SK-N-SH treated with all-trans-retinoic acid at 6 μM for 48 hours (cell line): ENCODE measurements around the gene DNLZ.

Experiments
- ATAC-seq: fragments of 200-7000 bp; cut with Tn5 transposase; 3 replicates; pipeline ENCODE4 v1.9.1; 2020; ENCODE audit warnings: mild to moderate bottlenecking, moderate library complexity
- ARNTL ChIP-seq: fragments of 450-650 bp; formaldehyde crosslinking; IDR thresholded peaks from 2 replicates; pipeline ENCODE4 v1.5.0; 2020; ENCODE audit warnings: low read depth, mild to moderate bottlenecking, moderate library complexity, borderline replicate concordance
- BACH2 ChIP-seq: fragments of 250-450 bp; sonication (Bioruptor Pico); IDR thresholded peaks from 2 replicates; pipeline ENCODE4 v1.9.0; 2021; ENCODE audit warnings: mild to moderate bottlenecking, borderline replicate concordance
- CSDC2 ChIP-seq: fragments of 250-450 bp; sonication (Bioruptor Pico); IDR thresholded peaks from 2 replicates; pipeline ENCODE4 v1.5.0; 2020; ENCODE audit warnings: mild to moderate bottlenecking, moderate library complexity
- GLIS3 ChIP-seq: fragments of 250-450 bp; sonication (Bioruptor Pico); IDR thresholded peaks from 2 replicates; pipeline ENCODE4 v1.5.0; 2020; ENCODE audit warnings: mild to moderate bottlenecking, moderate library complexity
- OSR1 ChIP-seq: fragments of 250-450 bp; sonication (Bioruptor Pico); IDR thresholded peaks from 2 replicates; pipeline ENCODE4 v1.8.0; 2022; ENCODE audit warnings: moderate library complexity, mild to moderate bottlenecking, inconsistent platforms
- PATZ1 ChIP-seq: fragments of 250-450 bp; sonication (Bioruptor Pico); IDR thresholded peaks from 2 replicates; pipeline ENCODE4 v1.8.0; 2020; ENCODE audit warnings: mild to moderate bottlenecking, moderate library complexity, borderline replicate concordance
- RARB ChIP-seq: fragments of 250-450 bp; sonication (Bioruptor Pico); IDR thresholded peaks from 2 replicates; pipeline ENCODE4 v1.8.0; 2021; ENCODE audit warnings: mild to moderate bottlenecking, moderate library complexity
- SNAI2 ChIP-seq: fragments of 250-450 bp; sonication (Bioruptor Pico); IDR thresholded peaks from 2 replicates; pipeline ENCODE4 v1.5.0; 2020; ENCODE audit warnings: mild to moderate bottlenecking, moderate library complexity
- TCF4 ChIP-seq: fragments of 250-450 bp; sonication (Bioruptor Pico); IDR thresholded peaks from 2 replicates; pipeline ENCODE4 v1.8.0; 2021; ENCODE audit warnings: mild to moderate bottlenecking, moderate library complexity, borderline replicate concordance
- TOX ChIP-seq: fragments of 250-450 bp; sonication (Bioruptor Pico); IDR thresholded peaks from 2 replicates; pipeline ENCODE4 v1.8.0; 2021; ENCODE audit warnings: mild to moderate bottlenecking, moderate library complexity, borderline replicate concordance
- ZC3H10 ChIP-seq: fragments of 250-450 bp; sonication (Bioruptor Pico); IDR thresholded peaks from 2 replicates; pipeline ENCODE4 v1.5.1; 2021; ENCODE audit warnings: mild to moderate bottlenecking, moderate library complexity
- ZFP3 ChIP-seq: fragments of 250-450 bp; sonication (Bioruptor Pico); IDR thresholded peaks from 2 replicates; pipeline ENCODE4 v1.5.0; 2020; ENCODE audit warnings: mild to moderate bottlenecking, moderate library complexity
- ZNF565 ChIP-seq: fragments of 450-650 bp; formaldehyde crosslinking; conservative IDR thresholded peaks from 2 replicates; pipeline ENCODE4 v1.5.0; 2020; ENCODE audit warnings: low read depth, mild to moderate bottlenecking, moderate library complexity
- TF ChIP-seq, protein P1 (sequence below): fragments of 250-450 bp; sonication (Bioruptor Pico); IDR thresholded peaks from 2 replicates; pipeline ENCODE4 v1.5.1; 2021; ENCODE audit warnings: mild to moderate bottlenecking, moderate library complexity
- TF ChIP-seq, protein P2 (sequence below): fragments of 250-450 bp; sonication (Bioruptor Pico); IDR thresholded peaks from 2 replicates; pipeline ENCODE4 v1.5.0; 2020; ENCODE audit warnings: mild to moderate bottlenecking, moderate library complexity
- TF ChIP-seq, protein P3 (sequence below): fragments of 250-450 bp; sonication (Bioruptor Pico); IDR thresholded peaks from 2 replicates; pipeline ENCODE4 v1.5.1; 2020; ENCODE audit warnings: low read depth, mild to moderate bottlenecking, moderate library complexity
- TF ChIP-seq, protein P4 (sequence below): fragments of 250-450 bp; sonication (Bioruptor Pico); IDR thresholded peaks from 2 replicates; pipeline ENCODE4 v1.8.0; 2021; ENCODE audit warnings: low read depth, mild to moderate bottlenecking, moderate library complexity, borderline replicate concordance

The DNLZ gene

DNA sequence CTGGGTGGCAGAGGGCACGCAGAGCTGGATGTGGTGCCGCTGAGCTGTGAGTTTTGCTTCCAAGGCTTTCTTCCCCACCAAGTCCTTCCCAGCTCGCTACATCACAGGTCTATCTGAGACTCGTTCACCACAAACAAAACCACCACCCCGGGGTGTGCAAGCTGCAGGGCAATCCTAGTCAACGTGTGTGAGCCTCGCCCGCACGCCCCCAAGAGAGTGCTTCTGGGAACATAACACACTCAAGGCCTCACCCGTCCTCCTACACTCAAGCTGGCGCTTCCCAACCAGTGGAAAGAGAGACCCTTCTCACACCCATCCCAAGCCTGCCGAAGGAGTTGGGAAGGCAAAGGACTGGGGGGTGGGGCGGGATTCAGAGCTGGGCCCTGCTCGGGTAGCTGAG, 25.9 kb upstream of the DNLZ start:
- no peak for ATAC-seq
- TF ChIP-seq GLIS3 (CRISPR knock-in tag) (no peak), CSDC2 (CRISPR knock-in tag) (no peak), ZNF565 (CRISPR knock-in tag) (no peak), TOX (CRISPR knock-in tag) (no peak), ZFP3 (no peak), ARNTL (no peak), PATZ1 (CRISPR knock-in tag) (no peak), SNAI2 (CRISPR knock-in tag) (no peak), TCF4 (no peak)

DNA sequence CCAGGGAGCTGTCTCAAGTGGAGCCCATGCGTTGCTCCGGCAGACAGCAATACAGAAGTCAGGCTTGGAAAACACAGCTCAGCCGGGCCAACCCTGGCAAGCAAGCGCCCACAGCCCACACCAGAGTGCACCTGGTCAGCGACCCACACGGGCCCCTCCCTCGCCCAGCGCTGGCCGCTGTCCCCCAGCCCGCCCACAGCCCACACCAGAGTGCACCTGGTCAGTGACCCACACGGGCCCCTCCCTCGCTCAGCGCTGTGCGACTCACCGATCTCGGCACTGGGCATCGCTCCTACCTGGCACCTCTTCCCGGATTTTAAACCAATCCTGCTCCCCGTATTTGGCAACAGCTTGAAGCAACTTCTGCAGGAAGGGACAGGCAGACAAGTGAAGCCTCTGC, 23.7 kb upstream of the DNLZ start:
- TF ChIP-seq ZFP3 (no peak), OSR1 (CRISPR knock-in tag) (no peak), ZC3H10 (CRISPR knock-in tag) (no peak), SNAI2 (CRISPR knock-in tag) (no peak), ARNTL (no peak), BACH2 (CRISPR knock-in tag) (no peak)
- TF ChIP-seq, protein P1, sequence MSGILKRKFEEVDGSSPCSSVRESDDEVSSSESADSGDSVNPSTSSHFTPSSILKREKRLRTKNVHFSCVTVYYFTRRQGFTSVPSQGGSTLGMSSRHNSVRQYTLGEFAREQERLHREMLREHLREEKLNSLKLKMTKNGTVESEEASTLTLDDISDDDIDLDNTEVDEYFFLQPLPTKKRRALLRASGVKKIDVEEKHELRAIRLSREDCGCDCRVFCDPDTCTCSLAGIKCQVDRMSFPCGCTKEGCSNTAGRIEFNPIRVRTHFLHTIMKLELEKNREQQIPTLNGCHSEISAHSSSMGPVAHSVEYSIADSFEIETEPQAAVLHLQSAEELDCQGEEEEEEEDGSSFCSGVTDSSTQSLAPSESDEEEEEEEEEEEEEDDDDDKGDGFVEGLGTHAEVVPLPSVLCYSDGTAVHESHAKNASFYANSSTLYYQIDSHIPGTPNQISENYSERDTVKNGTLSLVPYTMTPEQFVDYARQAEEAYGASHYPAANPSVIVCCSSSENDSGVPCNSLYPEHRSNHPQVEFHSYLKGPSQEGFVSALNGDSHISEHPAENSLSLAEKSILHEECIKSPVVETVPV (CRISPR knock-in tag), result no peak
- TF ChIP-seq, protein P2, sequence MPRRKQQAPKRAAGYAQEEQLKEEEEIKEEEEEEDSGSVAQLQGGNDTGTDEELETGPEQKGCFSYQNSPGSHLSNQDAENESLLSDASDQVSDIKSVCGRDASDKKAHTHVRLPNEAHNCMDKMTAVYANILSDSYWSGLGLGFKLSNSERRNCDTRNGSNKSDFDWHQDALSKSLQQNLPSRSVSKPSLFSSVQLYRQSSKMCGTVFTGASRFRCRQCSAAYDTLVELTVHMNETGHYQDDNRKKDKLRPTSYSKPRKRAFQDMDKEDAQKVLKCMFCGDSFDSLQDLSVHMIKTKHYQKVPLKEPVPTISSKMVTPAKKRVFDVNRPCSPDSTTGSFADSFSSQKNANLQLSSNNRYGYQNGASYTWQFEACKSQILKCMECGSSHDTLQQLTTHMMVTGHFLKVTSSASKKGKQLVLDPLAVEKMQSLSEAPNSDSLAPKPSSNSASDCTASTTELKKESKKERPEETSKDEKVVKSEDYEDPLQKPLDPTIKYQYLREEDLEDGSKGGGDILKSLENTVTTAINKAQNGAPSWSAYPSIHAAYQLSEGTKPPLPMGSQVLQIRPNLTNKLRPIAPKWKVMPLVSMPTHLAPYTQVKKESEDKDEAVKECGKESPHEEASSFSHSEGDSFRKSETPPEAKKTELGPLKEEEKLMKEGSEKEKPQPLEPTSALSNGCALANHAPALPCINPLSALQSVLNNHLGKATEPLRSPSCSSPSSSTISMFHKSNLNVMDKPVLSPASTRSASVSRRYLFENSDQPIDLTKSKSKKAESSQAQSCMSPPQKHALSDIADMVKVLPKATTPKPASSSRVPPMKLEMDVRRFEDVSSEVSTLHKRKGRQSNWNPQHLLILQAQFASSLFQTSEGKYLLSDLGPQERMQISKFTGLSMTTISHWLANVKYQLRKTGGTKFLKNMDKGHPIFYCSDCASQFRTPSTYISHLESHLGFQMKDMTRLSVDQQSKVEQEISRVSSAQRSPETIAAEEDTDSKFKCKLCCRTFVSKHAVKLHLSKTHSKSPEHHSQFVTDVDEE (CRISPR knock-in tag), result no peak
- ATAC-seq, result no peak

DNA sequence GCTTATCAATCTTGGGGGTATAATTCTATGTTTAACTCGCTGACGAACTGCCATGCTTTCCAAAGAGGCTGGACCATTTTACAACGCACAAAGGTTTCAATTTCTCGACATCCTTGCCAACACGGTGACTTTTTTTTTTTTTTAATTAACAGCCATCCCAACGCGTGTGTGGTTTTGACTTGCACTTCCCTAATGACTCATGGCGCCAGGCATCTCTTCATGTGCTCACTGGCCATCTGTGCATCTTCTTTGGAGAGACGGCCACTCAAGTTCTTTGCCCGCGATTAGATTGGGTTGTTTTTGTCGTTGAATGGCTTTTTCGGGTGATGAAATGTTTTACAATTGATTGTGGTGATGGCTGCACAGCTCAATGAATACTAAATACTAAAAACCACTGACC, 22.5 kb upstream of the DNLZ start:
- no peak for ATAC-seq
- TF ChIP-seq, protein P2 (CRISPR knock-in tag), result no peak
- TF ChIP-seq, protein P3, sequence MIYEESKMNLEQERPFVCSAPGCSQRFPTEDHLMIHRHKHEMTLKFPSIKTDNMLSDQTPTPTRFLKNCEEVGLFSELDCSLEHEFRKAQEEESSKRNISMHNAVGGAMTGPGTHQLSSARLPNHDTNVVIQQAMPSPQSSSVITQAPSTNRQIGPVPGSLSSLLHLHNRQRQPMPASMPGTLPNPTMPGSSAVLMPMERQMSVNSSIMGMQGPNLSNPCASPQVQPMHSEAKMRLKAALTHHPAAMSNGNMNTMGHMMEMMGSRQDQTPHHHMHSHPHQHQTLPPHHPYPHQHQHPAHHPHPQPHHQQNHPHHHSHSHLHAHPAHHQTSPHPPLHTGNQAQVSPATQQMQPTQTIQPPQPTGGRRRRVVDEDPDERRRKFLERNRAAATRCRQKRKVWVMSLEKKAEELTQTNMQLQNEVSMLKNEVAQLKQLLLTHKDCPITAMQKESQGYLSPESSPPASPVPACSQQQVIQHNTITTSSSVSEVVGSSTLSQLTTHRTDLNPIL (CRISPR knock-in tag), result no peak
- TF ChIP-seq ZFP3, result no peak
- no peak for TF ChIP-seq ZNF565 (CRISPR knock-in tag)
- TF ChIP-seq OSR1 (CRISPR knock-in tag), result no peak
- TF ChIP-seq, protein P4, sequence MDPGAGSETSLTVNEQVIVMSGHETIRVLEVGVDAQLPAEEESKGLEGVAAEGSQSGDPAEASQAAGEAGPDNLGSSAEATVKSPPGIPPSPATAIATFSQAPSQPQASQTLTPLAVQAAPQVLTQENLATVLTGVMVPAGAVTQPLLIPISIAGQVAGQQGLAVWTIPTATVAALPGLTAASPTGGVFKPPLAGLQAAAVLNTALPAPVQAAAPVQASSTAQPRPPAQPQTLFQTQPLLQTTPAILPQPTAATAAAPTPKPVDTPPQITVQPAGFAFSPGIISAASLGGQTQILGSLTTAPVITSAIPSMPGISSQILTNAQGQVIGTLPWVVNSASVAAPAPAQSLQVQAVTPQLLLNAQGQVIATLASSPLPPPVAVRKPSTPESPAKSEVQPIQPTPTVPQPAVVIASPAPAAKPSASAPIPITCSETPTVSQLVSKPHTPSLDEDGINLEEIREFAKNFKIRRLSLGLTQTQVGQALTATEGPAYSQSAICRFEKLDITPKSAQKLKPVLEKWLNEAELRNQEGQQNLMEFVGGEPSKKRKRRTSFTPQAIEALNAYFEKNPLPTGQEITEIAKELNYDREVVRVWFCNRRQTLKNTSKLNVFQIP (CRISPR knock-in tag), result no peak
- no peak for TF ChIP-seq RARB (CRISPR knock-in tag)
- no peak for TF ChIP-seq ZC3H10 (CRISPR knock-in tag)
- TF ChIP-seq, protein P1 (CRISPR knock-in tag), result no peak
